HG02938 (cell line): Measurements from ENCODE around the gene RAB1B.

Experiments used
- ATAC-seq: cut with Tn5 transposase; IDR thresholded peaks from one replicate; pipeline ENCODE4 v1.9.1; 2021; ENCODE audit warnings: mild to moderate bottlenecking, moderate library complexity; ENCODE audit not compliant: unreplicated experiment

RAB1B gene

DNA sequence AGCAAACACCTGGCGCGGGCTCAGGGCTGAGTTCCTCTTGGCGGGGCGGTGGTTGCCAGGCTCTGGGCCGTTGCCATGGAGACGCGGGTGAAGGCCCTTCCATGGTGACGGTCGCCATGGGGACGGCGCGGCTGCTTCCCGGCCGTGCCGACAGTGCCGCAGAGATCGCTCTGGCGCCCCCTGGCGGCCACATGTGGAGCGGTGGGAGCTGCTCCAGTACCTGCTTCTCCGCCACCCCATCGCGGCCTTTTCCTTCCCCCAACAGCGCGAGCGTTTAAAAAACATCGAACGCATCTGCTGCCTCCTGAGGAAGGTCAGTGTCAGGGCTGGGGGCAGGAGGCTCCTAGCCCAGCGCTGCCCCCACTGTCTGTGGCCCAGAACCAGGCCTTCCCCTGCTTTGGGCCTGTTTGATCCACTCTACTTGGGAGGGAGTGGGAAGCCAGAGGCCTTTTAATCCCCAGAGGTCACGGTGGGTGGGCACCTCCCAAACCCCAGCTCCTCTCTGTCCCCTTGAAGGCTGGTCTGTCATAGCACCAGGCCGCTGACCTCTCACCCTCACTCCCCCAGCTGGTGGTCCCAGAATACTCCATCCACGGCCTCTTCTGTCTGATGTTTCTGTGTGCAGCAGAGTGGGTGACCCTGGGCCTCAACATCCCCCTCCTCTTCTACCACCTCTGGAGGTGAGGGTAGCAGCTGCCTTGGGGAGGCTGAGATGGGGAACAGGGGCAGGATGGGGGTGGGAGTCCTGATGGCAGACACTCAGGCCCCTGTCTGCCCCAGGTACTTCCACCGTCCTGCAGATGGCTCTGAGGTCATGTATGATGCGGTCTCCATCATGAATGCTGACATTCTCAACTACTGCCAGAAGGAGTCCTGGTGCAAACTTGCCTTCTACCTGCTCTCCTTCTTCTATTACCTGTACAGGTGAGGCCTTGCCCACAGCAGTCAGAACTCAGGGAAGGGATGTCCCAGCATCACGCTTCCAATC is 14.3 kb downstream of the RAB1B start:
- ATAC-seq: peak; percentile 74

DNA sequence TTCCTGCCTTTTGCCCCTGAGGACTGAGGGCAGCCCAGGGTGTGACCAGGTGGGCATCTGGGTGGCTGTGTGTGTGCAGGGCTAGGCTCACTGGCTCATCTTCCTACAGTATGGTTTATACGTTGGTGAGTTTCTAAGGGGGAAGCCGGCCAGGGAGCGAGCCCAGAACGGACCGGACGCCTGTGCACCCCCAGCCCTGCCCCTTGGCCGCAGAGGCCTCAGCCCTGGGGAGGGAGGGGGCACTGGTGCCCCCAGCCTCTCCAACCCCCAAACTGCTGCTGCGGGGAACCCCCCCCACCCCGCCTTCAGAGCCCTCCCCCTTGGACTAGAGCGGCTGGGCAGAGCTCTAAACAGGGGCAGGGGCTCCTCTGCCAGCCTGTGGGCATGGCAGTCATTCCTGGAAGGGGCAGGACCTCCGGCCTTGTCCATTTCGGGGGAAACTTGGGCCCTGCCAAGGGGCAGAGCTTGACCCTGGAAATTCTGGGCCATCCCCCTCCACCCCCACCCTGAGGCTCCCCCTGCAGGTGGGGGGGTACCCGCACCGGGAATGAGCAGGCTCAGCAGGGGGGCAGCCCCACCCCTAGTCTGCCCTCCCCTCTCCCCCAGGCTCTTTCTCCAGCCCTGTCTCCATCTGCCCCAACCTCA is 15.1 kb downstream of the RAB1B start:
- ATAC-seq: no peak

- ATAC-seq: no peak
Observed at GRCh38 chr11:66284526-66285078, 16.2 kb downstream of the RAB1B start.

GRCh38 chr11:66285250-66285947 is 17.0 kb downstream of the RAB1B start:
- no peak for ATAC-seq

- no peak for ATAC-seq
Observed at GRCh38 chr11:66286699-66287098, 18.3 kb downstream of the RAB1B start.

- no peak for ATAC-seq
Observed at GRCh38 chr11:66287211-66287888, 18.9 kb downstream of the RAB1B start.

DNA sequence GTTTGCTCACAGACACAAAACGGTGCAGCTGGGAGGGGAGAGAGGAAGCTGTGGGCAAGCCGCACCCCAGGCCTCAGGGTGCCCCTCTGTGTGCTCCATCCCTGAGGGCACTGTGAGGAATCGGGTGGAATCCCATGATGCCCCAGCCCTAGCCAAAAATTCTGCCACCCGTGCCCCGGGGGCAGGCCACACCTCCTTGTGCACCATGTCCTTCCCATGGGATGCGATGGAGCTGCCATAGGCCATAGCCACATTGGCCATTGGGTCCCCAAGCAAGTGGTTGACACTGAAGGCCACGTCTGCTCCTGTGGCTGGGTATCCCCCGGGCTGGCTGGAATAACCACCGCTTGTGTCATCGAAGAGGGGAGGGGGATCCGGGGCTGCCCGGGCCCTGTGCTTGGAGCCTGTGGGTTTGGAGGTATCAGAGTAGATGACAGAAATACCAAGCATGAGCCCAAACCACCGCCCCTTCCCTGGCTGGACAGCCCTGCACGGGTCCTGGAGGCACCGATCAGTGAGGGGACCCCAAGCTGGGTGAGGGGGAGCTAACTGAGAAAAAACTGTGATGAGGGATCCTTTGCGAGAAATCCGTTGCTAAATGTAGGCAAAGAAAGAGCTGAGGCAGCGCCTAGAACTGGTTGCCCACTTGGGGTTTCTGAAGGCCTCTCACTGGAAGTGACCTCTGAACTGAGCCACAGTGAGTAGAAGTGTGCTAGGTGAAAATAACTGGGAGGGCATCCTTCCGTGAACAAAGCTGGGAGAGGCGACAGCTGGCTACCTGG is 19.6 kb downstream of the RAB1B start:
- ATAC-seq: no peak

DNA sequence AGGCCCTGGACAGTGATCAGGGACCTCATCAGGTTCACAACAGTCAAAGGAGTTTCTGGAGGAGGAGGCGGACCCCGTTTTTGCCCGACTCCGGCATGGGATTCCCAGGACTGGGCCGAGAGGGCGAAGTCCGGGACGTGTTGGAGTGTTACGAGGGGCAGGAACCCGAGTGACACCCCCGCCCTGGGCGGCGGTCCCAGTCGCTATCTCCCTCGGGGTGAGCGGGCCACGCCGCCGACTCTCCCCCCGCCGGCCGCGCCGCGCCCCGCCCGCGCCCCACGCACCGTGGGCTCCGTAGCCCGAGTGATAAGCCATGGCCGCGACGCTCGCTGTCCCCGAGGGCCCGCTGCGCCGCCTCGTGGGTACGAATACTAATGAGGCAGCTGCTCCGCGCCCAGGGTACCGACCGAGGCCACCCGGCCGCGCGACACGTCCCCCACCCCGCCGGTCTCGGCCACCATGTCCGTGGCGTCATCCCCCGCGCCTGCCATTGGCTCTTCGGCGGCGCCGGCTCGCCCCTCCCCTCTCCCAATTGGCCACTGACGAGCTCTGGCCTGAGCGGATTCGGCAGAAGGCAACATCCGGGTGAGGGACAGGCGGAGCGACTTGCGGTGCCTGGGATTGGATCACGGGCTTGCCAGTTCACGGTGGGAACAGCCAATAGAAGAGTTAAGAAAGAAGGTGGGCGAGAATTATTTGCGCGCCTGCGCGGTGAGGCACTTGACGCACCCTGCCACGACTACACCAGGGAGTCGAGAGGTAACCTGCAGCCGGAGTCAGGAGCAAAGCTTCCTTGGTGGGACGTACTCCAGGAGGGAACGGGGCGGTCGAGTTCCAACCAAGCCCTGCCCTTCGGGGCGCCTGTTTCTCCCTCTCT is 20.5 kb downstream of the RAB1B start, which contains the start of gene YIF1A:
YIF1A (minus strand) TSS at position 473 of the 877 bp plus-strand sequence; CDS start at position 315, 158 bp downstream.
- peak; percentile 93 for ATAC-seq

DNA sequence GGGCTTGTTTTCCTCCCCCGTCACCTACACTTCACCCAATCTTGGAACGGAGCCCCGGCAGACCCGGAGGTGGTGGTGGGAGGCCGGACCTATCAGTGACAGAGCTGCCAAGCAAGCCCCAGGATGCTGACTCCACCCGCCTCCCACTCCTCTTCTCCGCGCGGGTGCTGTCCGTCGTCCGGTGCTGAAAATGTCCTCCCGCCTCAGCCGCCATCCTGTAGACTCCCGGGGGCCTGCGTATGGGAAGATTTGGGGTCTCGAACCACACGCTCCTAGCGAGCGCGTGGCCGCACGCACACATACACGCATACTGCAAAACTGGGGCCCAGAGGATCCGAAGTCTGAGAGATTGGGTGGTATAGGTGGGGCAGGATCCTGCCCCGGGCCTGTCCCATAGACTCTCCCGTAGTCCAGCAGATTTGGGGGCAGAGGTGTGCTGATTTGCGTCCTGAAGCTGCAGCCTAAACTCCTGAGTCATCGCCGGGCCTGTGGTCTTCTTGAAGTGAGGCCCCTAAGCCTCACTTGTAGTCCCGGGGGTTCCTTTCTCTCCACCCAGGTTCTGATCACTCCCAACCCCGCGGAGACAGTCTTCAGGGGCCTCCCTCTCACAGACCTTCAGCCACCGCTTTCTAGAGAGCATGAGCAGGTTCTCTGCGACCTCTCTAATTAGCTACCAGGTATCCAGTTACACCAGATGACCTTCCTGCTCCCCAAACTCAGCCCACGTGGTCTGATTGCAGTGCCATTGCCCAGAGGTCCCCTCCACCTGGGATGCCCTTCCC is 21.3 kb downstream of the RAB1B start:
- ATAC-seq: peak; percentile 34

GRCh38 chr11:66290330-66290621 is 21.8 kb downstream of the RAB1B start:
- ATAC-seq: no peak

DNA sequence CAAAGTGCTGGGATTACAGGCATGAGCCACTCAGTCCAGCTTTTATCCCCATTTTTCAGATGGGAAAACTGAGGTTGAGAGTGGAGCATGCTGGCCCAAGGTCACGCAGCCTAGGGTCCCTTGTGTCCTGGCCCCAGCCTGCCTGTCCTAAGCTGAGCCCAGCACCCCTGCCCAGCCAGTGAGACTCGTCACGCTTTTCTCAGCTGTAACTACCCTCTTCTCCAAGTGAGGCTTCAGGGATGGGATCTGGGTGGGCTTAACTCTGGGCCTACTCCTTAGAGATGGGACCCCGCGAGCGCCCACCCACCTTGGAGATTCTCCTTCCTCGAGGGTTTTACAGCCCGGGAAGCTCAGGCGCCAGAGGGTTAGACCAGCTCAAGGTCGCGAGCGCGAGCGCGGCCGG is 22.9 kb downstream of the RAB1B start:
- no peak for ATAC-seq

- no peak for ATAC-seq
Observed at GRCh38 chr11:66291706-66292542, 23.5 kb downstream of the RAB1B start, which contains the start of gene TMEM151A. TSS of gene TMEM151A (plus strand) at chr11:66291894. CDS start at chr11:66292014, 120 bp downstream.

- no peak for ATAC-seq
Observed at GRCh38 chr11:66292543-66293332, 24.3 kb downstream of the RAB1B start.

DNA sequence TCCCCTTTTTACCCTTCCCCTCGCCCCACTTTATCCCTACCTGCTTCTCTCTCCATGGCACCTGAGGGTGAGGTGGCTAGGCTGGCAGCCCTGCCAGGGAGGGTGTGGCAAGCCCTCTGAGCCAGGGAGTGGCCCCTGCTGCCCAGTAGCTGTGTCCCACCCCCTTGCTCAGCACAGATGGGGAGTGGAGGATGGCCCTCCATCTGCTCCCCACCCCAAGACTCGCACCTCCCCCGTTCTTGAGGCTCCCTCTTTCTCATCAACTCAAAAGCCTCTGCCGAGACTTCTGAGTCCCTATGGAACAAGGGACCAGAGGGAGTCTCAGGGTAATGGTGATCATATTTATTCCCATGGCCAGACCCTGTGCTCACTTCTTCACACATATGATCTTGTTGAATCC is 24.9 kb downstream of the RAB1B start:
- no peak for ATAC-seq

- no peak for ATAC-seq
Observed at GRCh38 chr11:66293777-66294625, 25.6 kb downstream of the RAB1B start.
